ENCODE measurements around the gene SUCNR1. TPM values are rescaled to one million over a fixed set of nuclear protein-coding genes. Genes with fewer than 3 reads are reported as not detected.

Gene SUCNR1
- total RNA-seq = under 1 TPM in 2 of 3 donors, not detected in 1; 0.19 to 0.23 TPM
- 0.52 TPM for total RNA-seq (2013)

- TF ChIP-seq CTCF (IDR thresholded peaks at IDR 0.05) = no peak
- no peak within 1 kb of the TSS for H3K27ac ChIP-seq (ENCODE audit: low read length)
These were observed at the start of gene SUCNR1 for GRCh38 chr3:151873398-151873797. Gene SUCNR1 (plus strand): TSS chr3:151873643. CDS start chr3:151879893, 6,250 bp downstream.

GRCh38 chr3:151827816-151828215, 45.6 kb upstream of the SUCNR1 start:
- TF ChIP-seq CTCF (IDR thresholded peaks at IDR 0.05) = no peak
- no peaks in the 10 kb centered on the region for H3K4me1 ChIP-seq (ENCODE audit: control insufficient read depth, insufficient read depth, low read length)
- H3K9me3 ChIP-seq (ENCODE audit: control insufficient read depth, insufficient read depth, low read length) = no peaks in the 10 kb centered on the region
- intact Hi-C loops (cut with micrococcal nuclease) = no loop called here
- DNase-seq (no peak), ATAC-seq (no peak)
- Mint-ChIP-seq H3K4me3 (no peak overlapping the region), H3K27ac (no peak overlapping the region), H3K36me3 (no peaks in the 10 kb centered on the region), H3K9me3 (no peaks in the 10 kb centered on the region), H3K4me1 (no peaks in the 10 kb centered on the region), H3K27me3 (ENCODE audit: low read depth in 2 of 2) (peaks cover 0 to 15% of the 10 kb centered on the region in 2 donors)
- H3K27ac ChIP-seq (ENCODE audit: low read length) = no peak overlapping the region
- no peaks in the 10 kb centered on the region for H3K36me3 ChIP-seq (ENCODE audit: control insufficient read depth, insufficient read depth, low read length)
- no peak overlapping the region for H3K4me3 ChIP-seq (ENCODE audit: low read length)
- H3K27me3 ChIP-seq (ENCODE audit: control insufficient read depth, insufficient read depth, low read length) = no peaks in the 10 kb centered on the region
- 75% methylated on average over 1 of the region's 3 CpGs for WGBS (ENCODE audit: insufficient coverage)

More at GRCh38 chr3:151873398-151873797, at the start of gene SUCNR1:
- intact Hi-C loops (cut with micrococcal nuclease) = no loop called here
- Histone ChIP-seq H3K4me1 (ENCODE audit: control insufficient read depth, insufficient read depth, low read length) (no peaks in the 10 kb centered on the region), H3K4me3 (ENCODE audit: low read length) (no peak within 1 kb of the TSS), H3K9me3 (ENCODE audit: control insufficient read depth, insufficient read depth, low read length) (no peaks in the 10 kb centered on the region), H3K36me3 (ENCODE audit: control insufficient read depth, insufficient read depth, low read length) (no peaks in the 10 kb centered on the region), H3K27me3 (ENCODE audit: control insufficient read depth, insufficient read depth, low read length) (no peaks in the 10 kb centered on the region)
- ATAC-seq (no peak), DNase-seq (no peak)
- H3K36me3 Mint-ChIP-seq = no peaks in the 10 kb centered on the region
- no peaks in the 10 kb centered on the region for H3K9me3 Mint-ChIP-seq
- no peak within 1 kb of the TSS for H3K4me3 Mint-ChIP-seq
- H3K4me1 Mint-ChIP-seq = peaks cover 12% of the 10 kb centered on the region in 2 donors
- no peaks in the 10 kb centered on the region for H3K27me3 Mint-ChIP-seq (ENCODE audit: low read depth in 2 of 2)
- H3K27ac Mint-ChIP-seq = no peak within 1 kb of the TSS

- peaks cover 3% of the 10 kb centered on the region for H3K4me1 ChIP-seq (ENCODE audit: control insufficient read depth, insufficient read depth, low read length)
- no peaks in the 10 kb centered on the region for H3K36me3 Mint-ChIP-seq
- no peak overlapping the region for H3K27ac Mint-ChIP-seq
- TF ChIP-seq CTCF (IDR thresholded peaks at IDR 0.05) = no peak
- no peak overlapping the region for H3K4me3 Mint-ChIP-seq
- H3K36me3 ChIP-seq (ENCODE audit: control insufficient read depth, insufficient read depth, low read length) = no peaks in the 10 kb centered on the region
- H3K4me1 Mint-ChIP-seq = no peaks in the 10 kb centered on the region
- no peaks in the 10 kb centered on the region for H3K9me3 ChIP-seq (ENCODE audit: control insufficient read depth, insufficient read depth, low read length)
- no peak overlapping the region for H3K27ac ChIP-seq (ENCODE audit: low read length)
- intact Hi-C loops (cut with micrococcal nuclease) = loop anchor here (2.0 to 5.0 kb wide), 3 partner anchors 545 to 679 kb away; no protein-coding TSS in a partner anchor
- no peaks in the 10 kb centered on the region for H3K27me3 ChIP-seq (ENCODE audit: control insufficient read depth, insufficient read depth, low read length)
- WGBS (ENCODE audit: insufficient coverage) = 45% methylated on average over 4 of the region's 5 CpGs
- ATAC-seq = no peak
- no peak for DNase-seq
- no peaks in the 10 kb centered on the region for H3K9me3 Mint-ChIP-seq
- H3K4me3 ChIP-seq (ENCODE audit: low read length) = no peak overlapping the region
- H3K27me3 Mint-ChIP-seq (ENCODE audit: low read depth in 2 of 2) = peaks cover 24 to 30% of the 10 kb centered on the region in 2 donors
These were observed 37.5 kb upstream of the SUCNR1 start for GRCh38 chr3:151835751-151836525.
